GM19372 (cell line): ENCODE results near the gene PPP2R2C.

Experiments used
- ATAC-seq: cut with Tn5 transposase; IDR thresholded peaks from one replicate; pipeline ENCODE4 v1.9.1; 2021; ENCODE audit warnings: mild to moderate bottlenecking, low read depth, moderate library complexity; ENCODE audit not compliant: unreplicated experiment

PPP2R2C gene

DNA sequence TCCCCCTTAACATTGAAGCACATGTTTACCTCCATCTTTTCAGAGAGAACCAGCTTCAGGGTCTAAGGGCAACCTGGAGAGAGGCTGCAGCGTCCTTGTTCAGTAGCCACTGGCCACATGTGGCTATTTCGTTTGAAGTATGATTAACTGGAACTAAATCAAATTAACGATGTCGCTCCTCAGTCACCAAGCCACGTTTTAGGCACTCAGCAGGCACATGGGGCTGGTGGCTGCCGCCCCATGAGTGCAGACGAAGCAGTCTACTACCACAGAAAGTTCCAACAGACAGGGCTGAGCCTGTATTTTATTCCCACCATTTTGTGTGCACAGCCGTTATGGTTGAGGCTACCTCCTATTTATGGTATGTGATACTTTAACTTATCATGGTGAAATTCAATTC, 103.4 kb downstream of the PPP2R2C start:
- ATAC-seq, result no peak

GRCh38 chr4:6368601-6369000, 103.8 kb downstream of the PPP2R2C start:
- ATAC-seq, result no peak

DNA sequence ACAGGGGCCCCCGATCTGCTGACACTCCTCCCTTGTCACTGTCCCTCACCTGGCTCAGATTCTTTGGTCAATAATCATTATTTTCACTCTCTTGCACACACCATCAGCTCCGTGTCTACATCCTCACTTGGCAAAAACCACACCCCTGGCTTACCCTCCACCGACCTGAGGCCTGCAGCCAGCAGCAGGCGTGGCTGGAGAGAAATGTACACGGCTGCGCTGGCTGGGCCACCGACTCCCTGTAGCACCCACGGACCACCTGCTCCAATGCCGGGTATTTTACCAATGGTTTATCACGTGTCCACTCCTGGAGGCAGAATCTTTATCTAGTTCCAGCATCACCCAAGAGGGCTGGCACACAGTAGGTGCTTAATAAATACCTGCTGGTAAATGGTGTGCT, 104.3 kb downstream of the PPP2R2C start:
- ATAC-seq, result no peak

DNA sequence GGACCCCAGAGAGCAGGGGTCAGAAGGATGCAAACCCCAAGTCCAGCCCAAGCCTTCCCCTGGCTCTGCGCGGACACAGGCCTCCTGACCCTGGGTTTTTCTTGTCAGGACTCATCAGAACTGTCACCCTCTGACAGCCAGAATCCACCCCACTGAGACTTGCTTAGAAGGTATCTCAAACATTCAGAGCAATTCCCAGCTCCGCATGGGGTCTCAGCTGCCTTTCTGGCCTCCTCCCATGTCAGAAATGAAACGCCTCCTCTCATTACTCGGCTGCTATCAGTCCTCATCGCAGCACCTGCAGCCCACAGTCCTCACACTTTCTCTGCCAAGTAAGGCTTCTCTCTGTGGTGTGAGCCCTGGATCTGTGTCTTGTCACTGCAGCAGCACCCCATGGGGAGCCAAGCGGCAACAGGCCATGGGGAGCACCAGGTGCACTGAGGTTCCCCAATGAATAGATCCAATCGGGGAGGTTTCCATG, 105.0 kb downstream of the PPP2R2C start:
- no peak for ATAC-seq

DNA sequence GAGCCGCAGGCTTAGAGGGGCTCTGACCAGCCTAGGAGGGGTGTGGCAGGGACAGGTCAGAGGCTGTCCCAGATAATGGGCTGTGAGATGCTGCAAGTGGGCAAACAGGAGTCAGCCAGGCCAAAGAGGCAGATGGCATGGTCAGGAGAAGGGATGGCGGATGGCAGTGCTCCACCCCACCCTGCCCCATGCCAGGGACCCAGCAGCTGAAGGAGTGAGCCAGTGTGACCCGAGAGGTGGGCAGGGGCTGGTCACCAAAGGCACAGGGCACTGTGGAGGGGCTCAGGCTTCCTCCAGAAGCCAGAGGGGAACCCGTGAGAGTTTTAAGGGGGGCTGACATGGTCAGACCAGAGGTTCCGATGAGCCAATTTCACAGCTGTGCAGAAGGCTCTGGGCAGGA, 105.8 kb downstream of the PPP2R2C start:
- ATAC-seq, result no peak

DNA sequence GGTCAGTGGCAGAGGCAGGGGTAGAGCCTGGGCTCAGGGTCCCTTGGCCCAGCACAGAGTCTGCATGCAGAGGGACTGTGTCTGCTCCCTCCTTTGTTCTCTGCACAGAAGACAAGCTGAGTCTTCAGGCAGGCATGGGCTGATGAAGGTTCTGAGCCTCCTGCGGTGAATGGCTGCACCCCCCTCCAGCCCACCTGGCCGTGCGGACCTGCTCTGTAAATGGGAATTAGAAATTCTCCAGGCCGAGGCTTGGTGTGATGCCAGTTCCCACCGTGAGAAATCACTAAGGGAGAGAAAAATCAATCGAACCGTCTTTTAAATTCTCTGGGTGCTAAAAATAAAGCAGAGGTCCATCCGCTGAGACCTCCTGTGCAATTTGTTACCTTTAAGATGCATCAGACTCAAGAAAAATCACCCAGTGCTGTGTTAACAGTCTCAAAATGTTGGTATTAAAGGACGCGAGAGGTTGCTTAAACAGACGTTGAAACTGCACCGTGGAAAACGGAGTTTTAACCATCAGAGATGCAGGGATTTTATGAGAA, 106.8 kb downstream of the PPP2R2C start:
- ATAC-seq, result no peak

GRCh38 chr4:6364581-6364980, 107.8 kb downstream of the PPP2R2C start:
- no peak for ATAC-seq

DNA sequence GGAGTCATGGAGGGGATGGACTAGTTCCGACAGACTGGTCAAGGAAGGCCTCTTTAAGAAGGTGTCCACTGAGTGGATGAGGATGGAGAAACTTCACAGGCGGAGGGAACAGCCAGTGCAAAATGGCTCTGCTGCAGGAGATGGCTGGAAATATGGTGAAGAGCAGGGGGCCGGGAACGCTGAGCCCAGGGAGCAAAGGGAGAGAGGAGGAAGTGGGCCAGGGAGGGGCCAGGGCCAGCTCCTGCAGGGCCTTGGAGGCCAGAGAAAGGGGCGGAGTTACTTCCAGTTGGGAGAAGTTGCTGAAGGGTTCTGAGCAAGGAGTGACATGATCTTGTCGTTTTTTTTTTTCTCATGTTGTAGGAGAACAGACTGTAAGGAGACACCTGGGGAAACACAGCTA, 108.3 kb downstream of the PPP2R2C start:
- ATAC-seq, result no peak

GRCh38 chr4:6362896-6363295, 109.5 kb downstream of the PPP2R2C start:
- no peak for ATAC-seq

GRCh38 chr4:6362243-6362885, 110.0 kb downstream of the PPP2R2C start:
- ATAC-seq, result no peak

GRCh38 chr4:6361076-6361784, 111.2 kb downstream of the PPP2R2C start:
- ATAC-seq, result no peak

DNA sequence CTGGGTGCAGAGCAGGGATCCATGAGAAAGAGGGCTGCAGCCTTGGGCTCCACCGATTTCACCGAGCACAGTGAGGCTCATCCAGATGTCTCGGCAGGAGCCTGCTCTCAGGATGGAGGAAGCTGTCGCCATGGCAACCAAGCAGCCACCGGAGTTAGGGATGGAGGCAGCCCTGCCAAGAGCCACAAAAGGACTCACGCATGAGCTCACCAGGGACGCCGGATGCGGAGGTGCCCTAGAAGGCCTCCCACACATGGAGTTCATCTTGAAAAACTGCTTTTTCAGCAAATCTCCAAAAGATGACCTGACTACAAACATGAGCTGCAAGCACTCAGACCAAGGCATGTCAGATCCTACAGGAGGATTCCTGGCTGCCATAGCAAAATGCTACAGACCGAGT, 112.0 kb downstream of the PPP2R2C start:
- no peak for ATAC-seq

DNA sequence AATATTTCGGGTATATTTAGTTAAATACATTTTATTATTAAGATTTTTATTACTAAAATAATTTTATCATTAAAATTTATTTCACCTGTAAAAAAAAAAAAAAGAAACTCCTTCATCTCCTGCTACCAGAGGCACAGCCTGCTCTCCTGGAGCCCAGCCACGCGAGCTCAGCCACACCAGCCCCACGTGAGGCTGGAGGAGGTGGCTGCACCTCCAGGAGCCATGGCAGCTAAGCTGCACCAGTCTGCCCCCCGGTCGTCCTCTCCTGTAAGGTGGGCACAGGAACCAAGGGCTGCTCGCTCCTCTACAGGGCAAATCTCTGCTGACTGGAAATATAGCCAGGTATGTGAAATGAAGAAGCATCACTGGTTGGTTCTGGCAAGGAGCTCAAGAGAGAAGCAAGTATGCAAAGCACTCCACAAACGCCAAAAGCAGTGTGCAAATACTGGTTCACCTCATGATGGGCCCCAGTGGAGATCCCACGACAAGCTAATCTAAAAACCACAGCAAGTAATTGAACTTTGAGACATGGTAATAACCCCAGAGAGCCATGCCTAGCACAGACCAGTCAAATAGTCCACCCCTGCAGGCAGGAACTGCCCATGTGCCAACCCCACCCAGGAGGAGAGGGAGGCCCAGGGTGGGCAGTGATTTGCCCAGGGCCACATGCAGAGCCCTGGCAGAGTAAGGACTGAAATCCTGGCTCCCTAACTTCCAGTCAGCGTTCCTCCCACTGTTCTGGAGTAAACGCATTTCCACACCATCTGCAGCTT, 112.7 kb downstream of the PPP2R2C start:
- no peak for ATAC-seq

DNA sequence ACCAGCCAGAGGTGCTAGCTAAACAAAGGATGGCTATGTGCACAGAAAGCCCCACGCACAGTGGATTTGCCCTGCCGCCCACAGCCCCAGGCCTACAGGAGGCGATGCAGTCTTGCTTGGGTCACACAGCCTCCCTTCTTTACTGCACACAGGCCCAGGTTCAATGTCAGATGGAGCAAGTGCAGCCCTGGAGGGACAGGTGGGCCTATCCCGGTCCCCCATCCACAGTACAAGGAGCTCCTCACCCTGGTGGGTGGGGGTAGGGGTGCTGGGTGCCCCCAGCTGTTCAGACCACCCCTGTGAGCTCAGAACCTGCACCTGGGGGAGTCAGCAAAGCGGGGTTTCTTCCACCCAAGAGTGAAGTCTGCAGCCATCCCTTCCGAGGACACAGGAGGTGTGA, 114.9 kb downstream of the PPP2R2C start:
- ATAC-seq, result no peak

DNA sequence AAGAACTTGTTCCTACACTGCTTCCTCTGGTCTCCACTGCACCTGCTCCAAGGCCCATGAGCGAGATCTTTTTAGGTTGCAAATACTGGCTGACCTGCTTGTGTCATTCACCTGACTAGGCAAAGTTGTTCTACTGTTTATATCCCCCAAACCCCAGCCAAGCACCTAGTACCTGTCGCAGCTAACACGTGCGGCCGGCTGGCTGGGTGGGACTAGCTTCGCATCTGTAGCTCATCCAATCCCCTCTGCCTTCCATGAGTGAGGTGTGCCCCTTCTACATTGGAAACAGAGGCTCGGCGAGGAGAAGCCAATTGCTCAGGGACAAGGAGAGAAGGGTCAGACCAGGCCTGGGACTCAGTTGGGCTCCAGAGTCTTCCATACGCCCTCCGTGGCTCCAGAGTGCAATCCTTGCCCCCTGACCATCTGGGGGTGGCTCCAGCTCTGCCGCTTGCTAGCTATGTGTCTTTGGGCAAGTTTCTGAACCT, 116.3 kb downstream of the PPP2R2C start:
- ATAC-seq, result no peak

- ATAC-seq, result no peak
Observed at GRCh38 chr4:6355052-6355451, 117.4 kb downstream of the PPP2R2C start.

GRCh38 chr4:6354626-6355025, 117.8 kb downstream of the PPP2R2C start:
- ATAC-seq, result no peak

DNA sequence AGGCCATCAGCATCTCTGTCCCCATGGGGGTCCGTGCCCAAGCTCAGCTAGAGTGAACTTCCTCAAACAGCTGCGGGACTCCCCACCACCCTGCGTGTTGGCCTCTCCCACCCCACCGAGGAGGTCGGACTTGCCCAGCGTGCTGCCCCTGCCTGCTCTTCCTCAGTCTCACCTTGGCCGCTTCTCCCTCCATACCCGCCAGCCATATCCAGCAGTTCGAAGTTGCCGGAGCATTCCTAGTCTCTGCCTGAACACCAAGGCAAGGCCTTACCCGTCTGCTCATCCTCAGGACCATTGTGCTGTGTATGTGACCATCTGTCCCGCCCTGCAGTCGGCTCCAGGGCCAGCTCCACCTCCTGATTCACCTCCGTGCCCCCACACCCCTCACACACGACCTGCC, 118.3 kb downstream of the PPP2R2C start:
- no peak for ATAC-seq

DNA sequence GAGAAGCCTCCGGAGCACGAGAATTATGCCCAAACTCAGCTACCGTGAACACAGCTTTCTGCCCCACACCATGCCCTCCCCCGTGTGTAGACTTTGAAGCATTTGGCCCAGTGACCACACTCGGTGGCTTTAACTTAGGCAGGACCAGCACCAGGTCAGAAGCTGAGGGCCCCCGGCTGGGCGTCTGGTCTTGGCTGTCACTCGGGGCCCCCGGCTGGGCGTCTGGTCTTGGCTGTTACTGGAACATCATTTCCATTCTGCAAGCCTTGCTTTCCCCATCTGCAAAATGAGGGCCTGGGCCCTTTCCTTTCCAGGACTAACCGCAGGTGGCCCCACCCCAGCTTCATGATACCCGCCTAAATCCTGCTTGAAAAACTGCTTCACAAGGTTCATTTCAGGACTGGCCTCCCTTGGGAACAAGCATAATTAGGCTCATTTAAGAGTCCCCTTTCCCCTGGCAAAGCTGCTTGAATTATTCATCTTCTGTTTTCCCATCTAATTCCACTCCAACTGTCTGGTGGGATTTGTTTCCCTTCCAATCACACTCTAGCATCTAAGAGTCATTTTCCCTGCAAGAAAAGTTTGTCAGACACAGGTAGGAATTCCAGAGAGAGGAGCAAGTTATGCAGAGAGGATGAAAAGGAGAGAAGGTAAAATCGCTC, 120.3 kb downstream of the PPP2R2C start:
- no peak for ATAC-seq

- ATAC-seq, result no peak
Observed at GRCh38 chr4:6351246-6352000, 121.0 kb downstream of the PPP2R2C start.
